Measurements from ENCODE around the gene LAMTOR4.
"Not testable (repeated sequence)": the region's sequence is repeated elsewhere in the genome, so short reads cannot be mapped to it uniquely, and the experiment has no call there.

The LAMTOR4 gene

DNA sequence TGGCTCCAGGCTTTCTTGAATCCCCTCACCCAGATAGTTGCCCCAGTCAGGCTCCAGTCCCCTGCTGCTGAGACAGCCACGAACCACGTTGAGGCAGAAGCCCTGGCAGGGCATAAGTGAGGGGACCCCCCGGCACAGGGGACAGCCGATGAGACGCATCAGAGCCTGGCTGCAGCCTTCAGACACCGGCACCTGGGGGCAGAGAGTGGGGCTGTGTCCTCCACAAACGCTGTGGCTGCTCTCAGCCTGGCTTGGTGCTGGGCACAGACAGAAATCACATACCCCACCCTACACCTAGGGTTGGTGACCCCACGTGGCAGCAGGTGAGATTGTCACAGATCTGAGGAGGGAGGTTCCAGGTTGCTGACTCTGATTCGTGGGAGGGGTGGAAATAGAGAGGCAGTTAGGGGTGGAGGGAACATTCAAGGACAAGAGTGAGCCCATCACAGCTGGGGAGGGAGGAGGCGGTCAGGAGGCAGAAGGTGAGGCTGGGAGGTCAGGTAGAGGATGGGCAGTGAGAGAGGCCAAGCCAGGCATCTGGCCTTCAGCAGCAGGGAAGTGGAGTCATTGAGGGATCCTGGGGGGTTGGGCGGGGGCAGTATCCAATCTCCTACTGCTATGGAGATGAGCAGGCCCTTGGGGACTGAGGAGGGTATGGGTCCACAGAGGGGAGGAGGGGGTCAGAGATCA lies 25.2 kb downstream of the LAMTOR4 start:
- DNase-seq, result no peak

GRCh38 chr7:100174582-100174981 lies 25.9 kb downstream of the LAMTOR4 start:
- no peak for DNase-seq

GRCh38 chr7:100175296-100175935 lies 26.7 kb downstream of the LAMTOR4 start:
- no peak for DNase-seq

- DNase-seq, result no peak
Measured at GRCh38 chr7:100176096-100177044, 27.7 kb downstream of the LAMTOR4 start.

DNA sequence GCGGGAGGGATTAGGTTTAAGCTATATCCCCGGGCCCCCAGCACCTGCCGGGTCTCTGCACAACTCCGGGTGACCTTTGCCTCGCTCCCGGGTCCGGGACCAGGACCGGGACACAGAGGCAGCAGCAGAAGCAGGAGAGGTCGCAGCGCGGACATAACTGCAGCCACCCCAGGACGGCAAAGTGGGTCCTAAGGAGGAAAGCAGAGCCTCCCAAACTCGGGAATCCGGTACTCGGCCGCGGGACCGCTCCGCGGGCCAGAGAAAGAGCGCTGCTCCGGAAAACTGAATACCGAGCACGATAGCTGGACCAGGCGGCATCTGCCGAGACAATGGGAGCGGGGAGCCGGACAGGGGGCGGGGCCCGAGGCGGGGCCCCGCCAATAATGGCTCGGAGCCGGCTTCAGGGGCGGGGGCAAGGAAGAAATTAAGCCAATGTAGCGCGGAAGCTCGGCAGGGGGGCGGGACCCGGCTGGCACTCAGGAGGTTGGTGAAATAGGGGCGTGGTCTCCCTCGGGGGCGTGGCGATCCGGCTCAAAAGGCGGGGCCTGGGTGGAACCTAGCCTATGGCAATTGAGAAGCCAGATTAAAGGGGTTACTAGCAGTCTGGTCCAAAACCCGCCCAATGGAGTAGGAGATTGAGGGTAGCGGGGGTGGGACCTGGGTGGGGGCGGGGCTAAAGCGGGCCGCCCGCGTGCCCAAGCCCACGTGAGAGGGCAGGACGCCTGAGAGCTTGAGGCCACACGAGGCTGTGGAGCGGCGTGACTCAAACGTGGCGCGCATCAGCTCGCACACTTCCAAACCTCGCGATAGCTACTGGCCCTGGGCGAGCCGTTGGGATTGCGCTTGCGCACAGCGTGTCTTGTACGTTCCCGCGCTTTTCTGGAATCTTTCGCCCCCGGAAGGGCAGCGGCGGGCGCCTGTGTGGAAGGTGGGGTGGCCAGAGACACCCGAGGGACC lies 28.6 kb downstream of the LAMTOR4 start, which contains the start of the genes GPC2 and STAG3:
Gene GPC2 (minus strand): TSS at position 337 of the 957 bp plus-strand sequence. CDS start 182 bp downstream, at position 155.
Gene STAG3 (plus strand): TSS at position 874 of the 957 bp plus-strand sequence. CDS start 2,639 bp downstream, outside the sequence.
- peak; percentile 97 for DNase-seq

DNA sequence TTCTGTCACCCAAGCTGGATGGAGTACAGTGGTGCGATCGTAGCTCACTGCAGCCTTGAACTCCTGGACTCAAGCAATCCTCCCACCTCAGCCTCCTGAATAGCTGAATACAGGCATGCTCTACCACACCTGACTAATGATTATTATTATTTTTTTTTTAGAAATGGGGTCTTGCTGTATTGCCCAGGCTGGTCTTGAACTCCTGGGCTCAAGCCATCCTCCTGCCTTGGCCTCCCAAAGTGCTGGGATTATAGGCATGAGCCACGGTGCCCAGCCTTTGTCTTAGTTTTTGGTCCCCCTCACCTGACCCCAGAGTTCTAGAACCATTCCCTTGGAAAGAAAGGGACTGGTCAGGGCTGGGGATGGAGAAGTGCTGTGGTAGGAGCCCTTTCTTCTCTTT lies 31.4 kb downstream of the LAMTOR4 start:
- DNase-seq, result not testable (repeated sequence)

- not testable (repeated sequence) for DNase-seq
Measured at GRCh38 chr7:100182616-100183015, 33.9 kb downstream of the LAMTOR4 start.

- DNase-seq, result not testable (repeated sequence)
Measured at GRCh38 chr7:100183090-100183489, 34.4 kb downstream of the LAMTOR4 start.

DNA sequence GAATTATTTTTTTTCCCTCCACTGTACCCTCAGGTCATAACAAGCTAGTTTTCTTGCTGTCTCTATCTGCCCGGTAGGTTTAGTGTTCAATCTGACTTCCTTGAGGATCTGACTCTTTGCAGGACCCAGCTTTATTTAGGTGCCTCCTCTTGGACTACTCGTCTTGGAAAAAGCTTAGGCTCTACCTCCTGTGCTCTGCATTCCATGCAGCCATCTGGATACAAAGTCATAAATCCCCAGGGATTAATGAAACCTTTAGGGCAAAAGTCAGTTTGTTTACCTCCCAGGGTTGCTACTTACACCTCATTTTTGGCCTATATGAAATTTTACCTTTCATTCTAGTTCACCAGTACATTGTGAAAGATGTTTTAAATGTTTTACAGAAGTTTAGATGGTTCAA lies 37.0 kb downstream of the LAMTOR4 start:
- no peak for DNase-seq

- DNase-seq, result no peak
Measured at GRCh38 chr7:100189061-100189460, 40.3 kb downstream of the LAMTOR4 start.

- DNase-seq, result no peak
Measured at GRCh38 chr7:100190048-100190711, 41.5 kb downstream of the LAMTOR4 start.

- no peak for DNase-seq
Measured at GRCh38 chr7:100191775-100192174, 43.1 kb downstream of the LAMTOR4 start.

DNA sequence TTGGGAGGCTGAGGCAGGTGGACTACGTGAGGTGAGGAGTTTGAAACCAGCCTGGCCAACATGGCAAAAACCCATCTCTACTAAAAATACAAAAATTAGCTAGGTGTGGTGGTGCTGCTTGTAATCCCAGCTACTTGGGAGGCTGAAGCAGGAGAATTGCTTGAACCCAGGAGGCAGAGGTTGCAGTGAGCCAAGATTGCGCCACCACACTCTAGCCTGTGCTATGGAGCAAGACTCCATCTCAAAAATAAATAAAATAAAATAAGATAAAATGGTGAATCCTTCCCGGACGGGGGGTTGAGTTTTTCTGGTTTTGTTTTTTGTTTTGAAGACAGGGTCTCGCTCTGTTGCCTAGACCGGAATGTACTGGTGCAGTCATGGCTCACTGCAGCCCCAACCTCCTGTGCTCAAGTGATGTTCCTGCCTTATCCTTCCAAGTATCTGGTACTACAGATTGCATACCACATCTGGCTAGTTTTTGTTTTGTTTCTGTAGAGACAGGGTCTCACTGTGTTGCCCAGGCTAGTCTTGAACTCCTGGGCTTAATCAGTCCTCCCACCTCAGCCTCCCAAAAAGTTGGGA lies 43.7 kb downstream of the LAMTOR4 start:
- DNase-seq, result not testable (repeated sequence)

GRCh38 chr7:100192969-100193368 lies 44.3 kb downstream of the LAMTOR4 start:
- DNase-seq, result no peak

GRCh38 chr7:100195222-100195621 lies 46.5 kb downstream of the LAMTOR4 start:
- no peak for DNase-seq

- DNase-seq, result not testable (repeated sequence)
Measured at GRCh38 chr7:100195901-100196322, 47.2 kb downstream of the LAMTOR4 start.

- no peak for DNase-seq
Measured at GRCh38 chr7:100198266-100198665, 49.5 kb downstream of the LAMTOR4 start.

DNA sequence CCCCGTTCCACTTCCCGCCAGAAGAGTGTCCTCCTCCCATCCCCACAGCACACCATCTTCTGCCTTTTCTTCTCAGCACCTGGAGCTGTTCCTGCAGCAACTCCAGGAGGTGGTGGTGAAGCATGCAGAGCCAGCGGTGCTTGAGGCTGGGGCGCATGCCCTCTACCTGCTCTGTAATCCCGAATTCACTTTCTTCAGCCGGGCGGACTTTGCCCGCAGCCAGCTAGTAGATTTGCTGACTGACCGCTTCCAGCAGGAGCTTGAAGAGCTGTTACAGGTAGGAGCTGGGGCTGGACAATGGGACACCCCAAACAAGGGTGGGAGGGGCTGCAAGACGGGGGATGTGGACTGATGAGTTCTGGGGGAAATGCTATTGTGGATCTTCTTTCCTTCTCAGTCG lies 52.0 kb downstream of the LAMTOR4 start:
- DNase-seq, result no peak
